GM12865 (cell line): ENCODE measurements around the gene P3H1.

ENCODE experiments used
- DNase-seq: peaks from one replicate; pipeline ENCODE4 v3.0.0; 2010; ENCODE audit warnings: low read depth
- H3K4me3 ChIP-seq: 2 replicates; pipeline ENCODE4 v1.5.1; 2011; ENCODE audit warnings: mild to moderate bottlenecking, low read depth, low read length, control low read depth
- TF ChIP-seq, protein P1 (sequence below): IDR thresholded peaks from 2 replicates; pipeline ENCODE4 v1.5.1; 2011; ENCODE audit warnings: low read length, control low read depth, low read depth, inconsistent platforms; ENCODE audit not compliant: insufficient read depth; ENCODE audit errors: missing control alignments

Gene P3H1

GRCh38 chr1:42773420-42773819, 6.6 kb upstream of the P3H1 start:
- TF ChIP-seq, protein P1, sequence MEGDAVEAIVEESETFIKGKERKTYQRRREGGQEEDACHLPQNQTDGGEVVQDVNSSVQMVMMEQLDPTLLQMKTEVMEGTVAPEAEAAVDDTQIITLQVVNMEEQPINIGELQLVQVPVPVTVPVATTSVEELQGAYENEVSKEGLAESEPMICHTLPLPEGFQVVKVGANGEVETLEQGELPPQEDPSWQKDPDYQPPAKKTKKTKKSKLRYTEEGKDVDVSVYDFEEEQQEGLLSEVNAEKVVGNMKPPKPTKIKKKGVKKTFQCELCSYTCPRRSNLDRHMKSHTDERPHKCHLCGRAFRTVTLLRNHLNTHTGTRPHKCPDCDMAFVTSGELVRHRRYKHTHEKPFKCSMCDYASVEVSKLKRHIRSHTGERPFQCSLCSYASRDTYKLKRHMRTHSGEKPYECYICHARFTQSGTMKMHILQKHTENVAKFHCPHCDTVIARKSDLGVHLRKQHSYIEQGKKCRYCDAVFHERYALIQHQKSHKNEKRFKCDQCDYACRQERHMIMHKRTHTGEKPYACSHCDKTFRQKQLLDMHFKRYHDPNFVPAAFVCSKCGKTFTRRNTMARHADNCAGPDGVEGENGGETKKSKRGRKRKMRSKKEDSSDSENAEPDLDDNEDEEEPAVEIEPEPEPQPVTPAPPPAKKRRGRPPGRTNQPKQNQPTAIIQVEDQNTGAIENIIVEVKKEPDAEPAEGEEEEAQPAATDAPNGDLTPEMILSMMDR = no peak
- H3K4me3 ChIP-seq = no peak overlapping the region
- DNase-seq = no peak

DNA sequence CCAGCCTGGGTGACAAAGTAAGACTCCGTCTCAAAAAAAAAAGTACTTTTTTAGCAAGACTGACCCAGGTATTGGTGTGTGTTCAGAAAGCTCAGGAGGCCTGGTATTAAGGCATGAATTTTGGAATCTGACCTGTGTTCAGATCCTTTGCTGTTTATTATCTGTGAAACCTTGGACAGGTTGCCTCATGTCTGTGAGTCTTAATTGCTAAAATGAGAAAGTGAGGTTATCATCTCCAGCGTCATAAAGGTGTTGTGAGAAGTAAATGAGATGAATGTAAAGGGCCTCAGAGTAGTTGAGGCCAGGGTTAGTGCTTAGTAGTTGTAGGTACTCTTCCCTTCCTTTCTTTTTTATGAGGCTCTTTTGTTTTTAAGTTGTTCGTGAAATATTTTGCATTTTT, 3.0 kb upstream of the P3H1 start:
- H3K4me3 ChIP-seq = no peak overlapping the region
- no peak for DNase-seq
- TF ChIP-seq, protein P1 = no peak

GRCh38 chr1:42768172-42768571, 1.3 kb upstream of the P3H1 start:
- peak overlapping the region; percentile 99 for H3K4me3 ChIP-seq
- no peak for DNase-seq
- TF ChIP-seq, protein P1 = no peak

DNA sequence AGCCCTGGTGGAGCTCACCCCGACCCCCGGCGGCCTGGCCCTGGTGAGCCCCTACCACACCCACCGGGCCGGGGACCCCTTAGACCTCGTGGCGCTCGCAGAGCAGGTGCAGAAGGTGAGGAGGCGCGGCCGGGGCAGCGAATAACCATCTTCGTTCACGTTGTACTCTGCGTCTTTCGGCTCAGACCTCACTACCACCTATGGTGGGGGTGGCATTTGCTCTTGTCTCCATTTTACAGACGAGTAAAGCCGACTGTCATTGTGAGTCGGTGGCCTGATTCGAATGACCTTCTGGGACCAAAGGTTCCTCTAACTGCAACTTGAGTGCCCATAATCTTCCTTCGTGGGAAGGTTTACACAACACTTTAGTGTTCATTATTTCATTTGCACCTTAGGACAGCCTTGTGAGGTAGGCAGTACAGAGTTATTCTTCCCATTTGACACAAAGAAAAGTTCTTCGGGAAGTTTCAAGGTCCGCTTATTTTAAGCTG, 727 bp upstream of the P3H1 start:
- H3K4me3 ChIP-seq = peak overlapping the region; percentile 99
- no peak for DNase-seq
- TF ChIP-seq, protein P1 = no peak

DNA sequence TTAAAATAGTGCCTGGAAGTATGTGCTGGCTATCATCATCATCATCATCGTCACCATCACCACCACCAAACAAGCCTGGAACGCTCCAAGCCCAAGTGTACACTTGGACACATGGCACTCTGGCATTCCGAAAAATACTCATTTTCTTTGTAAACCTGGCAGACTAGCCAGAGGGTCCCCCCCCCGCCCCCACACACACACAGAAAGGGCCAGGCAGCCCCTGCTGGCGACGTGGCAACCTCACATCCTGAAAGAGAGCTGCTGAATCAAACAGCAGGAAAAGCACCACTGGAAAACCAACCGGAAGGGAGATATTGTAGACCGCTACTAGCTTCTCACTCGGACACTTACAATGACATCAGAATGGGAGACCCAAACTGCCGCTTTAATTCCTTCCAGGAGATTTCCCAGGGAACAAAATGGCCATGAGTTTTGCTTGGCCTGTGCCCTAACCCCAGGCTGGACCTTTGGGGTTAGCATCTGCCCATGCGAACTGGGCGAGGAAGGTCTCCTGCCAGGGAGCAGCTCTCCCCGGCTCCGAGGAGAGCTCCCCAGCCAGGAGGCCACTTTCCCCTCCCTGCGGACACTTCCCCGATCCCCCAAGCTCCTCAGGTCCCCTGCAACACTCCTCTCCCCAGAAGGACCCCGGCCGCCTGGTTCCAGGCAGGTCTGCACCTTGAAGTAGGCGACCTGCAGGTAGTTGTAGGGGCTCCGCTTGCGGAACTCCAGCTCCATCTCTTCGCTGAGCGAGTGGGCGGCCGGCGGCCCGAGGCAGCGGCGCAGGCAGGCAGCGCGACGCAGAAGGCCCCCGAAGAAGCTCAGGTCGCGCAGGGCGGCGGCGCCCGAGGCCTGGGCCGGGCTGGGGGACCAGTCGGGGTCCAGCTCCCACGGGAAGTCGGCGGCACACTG, 742 bp downstream of the P3H1 start:
- peak; percentile 58 for DNase-seq
- H3K4me3 ChIP-seq = peak overlapping the region; percentile 99
- TF ChIP-seq, protein P1 = peak; percentile 48

DNA sequence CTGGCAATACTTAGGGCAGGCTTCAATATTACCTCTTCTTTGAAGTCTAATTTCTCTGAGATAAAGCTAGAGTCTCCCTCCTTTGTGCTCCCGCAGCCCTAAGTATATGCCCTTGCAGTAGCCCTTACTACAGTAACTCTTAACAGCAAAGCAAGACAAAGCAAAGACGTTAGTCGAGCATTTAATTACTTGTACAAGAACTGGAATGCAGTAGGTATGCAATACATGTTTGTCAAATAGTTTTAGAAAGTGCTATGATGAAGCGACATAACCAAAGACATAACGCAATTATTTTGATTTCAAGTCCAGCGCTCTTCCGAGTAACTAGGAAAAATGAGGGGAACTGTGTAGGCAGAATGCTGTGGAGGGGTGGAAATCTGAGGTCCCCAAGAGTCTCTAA, 1.6 kb downstream of the P3H1 start:
- H3K4me3 ChIP-seq = peak overlapping the region; percentile 99
- TF ChIP-seq, protein P1 = no peak
- no peak for DNase-seq

DNA sequence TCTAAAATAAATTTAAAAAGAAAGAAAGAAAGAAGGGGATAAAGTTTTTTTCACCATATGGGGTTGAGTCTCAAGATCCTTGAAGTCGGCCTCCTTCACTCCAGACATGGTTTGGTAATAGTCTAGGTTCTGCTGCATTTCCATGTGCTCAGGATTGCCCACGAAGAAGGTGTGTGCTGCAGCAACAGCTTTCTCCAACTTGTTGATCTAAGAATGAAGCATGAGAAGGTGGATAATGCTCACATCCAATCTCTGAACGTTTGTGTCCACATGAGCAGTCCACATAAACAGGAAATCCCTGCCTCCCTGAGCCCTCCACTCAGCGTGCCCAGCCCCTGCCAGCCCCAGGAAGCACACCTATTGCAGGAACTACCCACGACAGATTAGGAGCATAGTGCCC, 4.6 kb downstream of the P3H1 start:
- no peak for DNase-seq
- TF ChIP-seq, protein P1 = no peak

More for the DNA sequence above, 4.6 kb downstream of the P3H1 start:
- H3K4me3 ChIP-seq = no peak overlapping the region
